ENCODE data around the gene KRTAP5-10. TPM values are rescaled to one million over a fixed set of nuclear protein-coding genes. Genes with fewer than 3 reads are reported as not detected.
"Not testable (repeated sequence)": the region's sequence is repeated elsewhere in the genome, so short reads cannot be mapped to it uniquely, and the experiment has no call there.

KRTAP5-10 gene
- total RNA-seq, 6 experiments from 2014 or later = not detected

DNA sequence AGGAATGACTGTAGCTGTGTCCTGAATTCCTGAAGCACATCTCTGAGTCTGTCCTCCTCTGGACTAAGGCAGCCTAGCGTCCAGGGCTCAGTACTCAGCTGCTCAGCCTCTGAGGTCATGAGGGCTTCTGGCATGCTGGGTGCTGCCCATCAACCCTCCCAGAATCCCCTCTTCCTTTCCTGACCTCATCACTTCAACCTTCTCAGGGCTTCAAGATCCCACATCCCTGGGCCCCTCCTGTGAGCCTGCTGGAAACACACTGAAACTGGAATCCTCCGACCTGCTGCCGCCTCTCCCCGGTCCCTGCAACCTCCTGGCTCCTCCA lies 26.7 kb upstream of the KRTAP5-10 start:
- no peak for DNase-seq
- H3K27ac Mint-ChIP-seq = no peak overlapping the region
- H3K4me3 Mint-ChIP-seq = no peak overlapping the region
- no peaks in the 10 kb centered on the region for H3K4me1 Mint-ChIP-seq (ENCODE audit: low read depth)
- no peaks in the 10 kb centered on the region for H3K9me3 Mint-ChIP-seq
- H3K36me3 Mint-ChIP-seq (ENCODE audit: low read depth) = no peaks in the 10 kb centered on the region
- peaks cover 30% of the 10 kb centered on the region for H3K27me3 Mint-ChIP-seq (ENCODE audit: insufficient read depth)
- TF ChIP-seq, protein P1, sequence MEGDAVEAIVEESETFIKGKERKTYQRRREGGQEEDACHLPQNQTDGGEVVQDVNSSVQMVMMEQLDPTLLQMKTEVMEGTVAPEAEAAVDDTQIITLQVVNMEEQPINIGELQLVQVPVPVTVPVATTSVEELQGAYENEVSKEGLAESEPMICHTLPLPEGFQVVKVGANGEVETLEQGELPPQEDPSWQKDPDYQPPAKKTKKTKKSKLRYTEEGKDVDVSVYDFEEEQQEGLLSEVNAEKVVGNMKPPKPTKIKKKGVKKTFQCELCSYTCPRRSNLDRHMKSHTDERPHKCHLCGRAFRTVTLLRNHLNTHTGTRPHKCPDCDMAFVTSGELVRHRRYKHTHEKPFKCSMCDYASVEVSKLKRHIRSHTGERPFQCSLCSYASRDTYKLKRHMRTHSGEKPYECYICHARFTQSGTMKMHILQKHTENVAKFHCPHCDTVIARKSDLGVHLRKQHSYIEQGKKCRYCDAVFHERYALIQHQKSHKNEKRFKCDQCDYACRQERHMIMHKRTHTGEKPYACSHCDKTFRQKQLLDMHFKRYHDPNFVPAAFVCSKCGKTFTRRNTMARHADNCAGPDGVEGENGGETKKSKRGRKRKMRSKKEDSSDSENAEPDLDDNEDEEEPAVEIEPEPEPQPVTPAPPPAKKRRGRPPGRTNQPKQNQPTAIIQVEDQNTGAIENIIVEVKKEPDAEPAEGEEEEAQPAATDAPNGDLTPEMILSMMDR (IDR thresholded peaks at IDR 0.05) = no peak

DNA sequence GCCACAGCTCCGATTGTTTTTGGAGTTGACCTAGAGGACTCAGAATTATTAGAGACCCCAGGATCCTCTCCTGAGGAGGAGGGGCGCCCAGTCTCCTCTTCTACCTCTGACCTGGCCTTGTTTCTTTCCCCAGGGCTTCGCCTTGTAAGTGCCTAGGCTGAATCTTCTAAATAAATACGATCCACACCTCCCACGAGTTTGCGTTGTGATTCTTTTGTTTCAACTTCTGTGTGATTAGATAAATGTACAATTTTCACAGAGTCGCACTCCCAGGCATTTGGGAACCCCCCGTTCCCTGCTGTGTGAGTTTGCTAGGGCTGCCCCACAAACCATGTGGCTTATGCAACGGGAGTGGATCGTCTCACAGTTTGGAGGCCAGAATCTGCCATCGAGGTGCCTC lies 26.3 kb upstream of the KRTAP5-10 start:
- Mint-ChIP-seq H3K9me3 (no peaks in the 10 kb centered on the region), H3K27ac (no peak overlapping the region), H3K4me1 (ENCODE audit: low read depth) (no peaks in the 10 kb centered on the region), H3K4me3 (no peak overlapping the region), H3K36me3 (ENCODE audit: low read depth) (no peaks in the 10 kb centered on the region), H3K27me3 (ENCODE audit: insufficient read depth) (peaks cover 31% of the 10 kb centered on the region)
- TF ChIP-seq, protein P1 (IDR thresholded peaks at IDR 0.05) = no peak
- DNase-seq = no peak

DNA sequence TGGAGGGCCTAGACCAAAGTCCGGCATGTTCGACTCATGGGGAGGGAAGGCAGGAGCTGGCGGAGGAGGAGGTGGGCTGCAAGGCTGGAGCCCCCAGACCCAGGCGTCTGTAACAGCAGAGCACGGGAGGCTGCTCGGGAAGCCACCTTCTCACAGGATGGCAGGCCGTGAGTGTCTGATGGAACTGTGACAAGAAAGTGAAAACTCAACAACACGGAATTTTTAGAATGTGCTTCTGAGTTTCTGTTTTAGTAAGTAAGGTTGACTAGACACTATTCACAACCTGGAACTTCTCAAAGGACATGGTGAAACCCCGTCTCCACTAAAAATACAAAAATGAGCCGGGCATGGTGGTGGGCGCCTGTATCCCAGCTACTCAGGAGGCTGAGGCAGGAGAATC lies 25.4 kb upstream of the KRTAP5-10 start:
- not testable (repeated sequence) for H3K9me3 Mint-ChIP-seq; H3K36me3 Mint-ChIP-seq (ENCODE audit: low read depth); H3K4me3 Mint-ChIP-seq; DNase-seq; H3K27ac Mint-ChIP-seq; H3K4me1 Mint-ChIP-seq (ENCODE audit: low read depth)
- peaks cover 31% of the 10 kb centered on the region for H3K27me3 Mint-ChIP-seq (ENCODE audit: insufficient read depth)

DNA sequence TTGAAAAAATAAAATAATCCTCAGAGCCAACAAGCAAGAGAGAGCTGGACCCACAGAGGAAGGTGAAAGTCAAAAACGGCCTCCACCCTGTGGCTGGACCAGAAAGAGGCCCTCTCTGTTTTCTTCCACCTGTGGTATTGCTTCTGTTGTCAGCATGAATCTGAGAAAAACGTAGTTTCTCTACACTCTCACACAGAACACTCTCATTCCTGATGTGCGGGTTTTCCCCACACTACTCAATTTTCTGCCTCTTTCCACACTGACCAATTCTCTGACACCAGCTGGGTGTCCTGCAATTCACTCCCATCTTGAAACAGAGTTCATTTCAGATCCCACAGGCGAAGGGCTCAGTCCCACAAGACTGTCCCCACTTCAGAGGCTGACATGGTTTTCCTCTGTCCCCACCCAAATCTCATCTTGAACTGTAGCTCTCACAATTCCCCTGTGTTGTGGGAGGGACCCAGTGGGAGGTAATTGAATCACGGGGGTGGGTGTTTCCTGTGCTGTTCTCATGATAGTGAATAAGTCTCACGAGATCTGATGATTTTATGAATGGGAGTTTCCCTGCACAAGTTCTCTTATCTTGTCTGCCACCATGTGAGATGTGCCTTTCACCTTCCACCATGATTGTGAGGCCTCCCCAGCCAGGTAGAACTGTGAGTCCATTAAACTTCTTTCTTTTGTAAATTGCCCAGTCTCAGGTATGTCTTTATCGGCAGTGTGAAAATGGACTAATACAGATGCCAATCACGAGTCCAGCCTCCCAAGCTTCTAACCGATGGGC lies 24.6 kb upstream of the KRTAP5-10 start:
- not testable (repeated sequence) for H3K9me3 Mint-ChIP-seq; H3K36me3 Mint-ChIP-seq (ENCODE audit: low read depth); DNase-seq; H3K4me1 Mint-ChIP-seq (ENCODE audit: low read depth); H3K27ac Mint-ChIP-seq; H3K4me3 Mint-ChIP-seq
- H3K27me3 Mint-ChIP-seq (ENCODE audit: insufficient read depth) = peaks cover 32% of the 10 kb centered on the region

DNA sequence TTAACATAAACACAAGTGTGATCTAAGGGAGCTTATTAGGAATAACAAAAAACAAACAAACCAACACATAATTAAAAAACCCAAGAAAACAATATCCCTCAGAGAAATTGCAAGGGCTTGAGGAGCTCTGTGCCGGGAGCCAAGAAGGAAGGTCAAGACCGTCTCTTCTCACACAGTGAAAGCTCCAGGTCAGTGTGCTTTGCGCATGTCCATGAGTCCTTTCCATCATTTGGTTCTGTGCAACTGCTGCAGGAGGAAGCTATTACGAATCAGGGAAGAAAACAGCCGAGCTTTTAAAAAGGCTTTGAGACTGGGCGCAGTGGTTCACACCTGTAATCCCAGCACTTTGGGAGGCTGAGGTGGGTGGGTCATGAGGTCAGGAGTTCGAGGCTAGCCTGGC lies 23.0 kb upstream of the KRTAP5-10 start:
- Mint-ChIP-seq H3K27ac (no peak overlapping the region), H3K4me1 (ENCODE audit: low read depth) (no peaks in the 10 kb centered on the region), H3K36me3 (ENCODE audit: low read depth) (no peaks in the 10 kb centered on the region), H3K27me3 (ENCODE audit: insufficient read depth) (peaks cover 27% of the 10 kb centered on the region), H3K9me3 (no peaks in the 10 kb centered on the region; the same call in 1 of the 2 replicates), H3K4me3 (no peak overlapping the region)
- DNase-seq = no peak
- TF ChIP-seq, protein P1 (IDR thresholded peaks at IDR 0.05) = no peak

DNA sequence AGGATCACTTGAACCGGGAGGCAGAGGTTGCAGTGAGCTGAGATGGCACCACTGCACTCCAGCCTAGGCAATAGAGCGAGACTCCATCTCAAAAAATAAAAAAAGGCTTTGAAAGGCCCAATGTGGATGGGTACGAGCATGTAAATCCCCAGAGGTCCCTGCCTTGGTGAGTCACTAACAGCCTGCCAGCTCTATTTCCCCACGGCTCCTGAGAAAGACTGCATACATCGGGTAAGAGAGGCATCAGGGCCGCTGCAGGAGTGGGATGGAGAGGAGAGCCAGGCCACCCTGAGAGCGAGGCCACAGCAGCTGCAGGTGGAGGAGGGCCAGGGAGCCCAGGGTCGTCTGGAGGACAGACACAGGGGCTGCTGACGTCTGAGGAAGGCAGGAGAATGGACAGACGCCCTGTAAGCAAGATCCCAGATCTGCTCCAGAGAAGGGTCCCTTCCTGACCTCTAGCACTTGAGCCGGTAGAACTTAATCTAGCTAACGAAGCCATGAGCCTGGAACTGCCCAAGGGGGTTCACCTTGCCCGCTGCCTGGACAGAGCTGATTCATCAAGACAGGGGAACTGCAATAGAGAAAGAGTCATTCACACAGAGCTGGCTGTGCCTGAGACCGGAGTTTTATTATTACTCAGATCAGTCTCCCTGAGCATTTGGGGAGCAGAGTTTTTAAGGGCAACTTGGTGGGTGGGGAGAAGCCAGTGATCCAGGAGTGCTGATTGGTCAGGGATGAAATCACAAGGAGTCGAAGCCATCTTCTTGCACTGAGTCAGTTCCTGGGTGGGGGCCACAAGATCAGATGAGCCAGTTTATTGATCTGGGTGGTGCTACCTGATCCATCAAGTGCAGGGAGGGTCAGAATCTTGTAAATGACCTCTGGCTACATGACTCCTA lies 22.2 kb upstream of the KRTAP5-10 start:
- Mint-ChIP-seq H3K4me1 (ENCODE audit: low read depth) (no peaks in the 10 kb centered on the region), H3K27ac (no peak overlapping the region), H3K36me3 (ENCODE audit: low read depth) (no peaks in the 10 kb centered on the region), H3K27me3 (ENCODE audit: insufficient read depth) (peaks cover 28% of the 10 kb centered on the region), H3K9me3 (no peaks in the 10 kb centered on the region; the same call in 1 of the 2 replicates), H3K4me3 (no peak overlapping the region)
- DNase-seq = no peak
- TF ChIP-seq, protein P1 (IDR thresholded peaks at IDR 0.05) = no peak

Measured in HFFc6 (cell line).